Peyer's patch (tissue), 4 donors: ENCODE data around the gene ADGRE1.

ENCODE experiments used
- CTCF ChIP-seq, 6 experiments: fragments of 450-650 bp in 4 of 6; fragments of 200-600 bp in 2 of 6; sonication (generic) in 1 of 6; IDR thresholded peaks; one replicate each; pipeline ENCODE4 v1.5.1; 2017 to 2019; ENCODE audit warnings: antibody characterized with exemption in 6 of 6, mild to moderate bottlenecking in 3 of 6, moderate library complexity in 1 of 6
- POLR2A ChIP-seq, 2 donors: fragments of 450-650 bp; IDR thresholded peaks; one replicate each; pipeline ENCODE4 v1.5.1; 2017; ENCODE audit warnings: antibody characterized with exemption in 2 of 2, mild to moderate bottlenecking in 2 of 2, moderate library complexity in 2 of 2

DNA sequence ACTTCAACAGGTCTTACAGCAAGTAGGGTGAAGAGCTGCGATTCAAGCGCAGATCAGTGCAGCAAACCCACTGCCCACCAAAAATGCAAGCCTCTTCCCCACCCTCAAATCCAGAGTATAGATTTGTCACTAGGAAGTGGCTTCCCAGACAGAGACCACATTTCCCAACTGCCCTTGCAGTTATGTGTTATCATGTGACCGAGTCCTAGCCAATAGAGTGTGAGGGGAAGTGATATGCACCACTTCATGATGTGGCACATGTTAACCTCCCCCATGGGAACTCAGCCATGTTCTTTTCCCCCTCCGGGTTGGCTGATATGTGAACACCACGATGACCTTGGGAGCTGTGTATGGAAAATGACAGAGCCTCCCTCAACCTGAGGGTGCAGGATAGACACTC lies 83.1 kb downstream of the ADGRE1 start:
- TF ChIP-seq CTCF (IDR thresholded peaks at IDR 0.05) (no peak), POLR2A (IDR thresholded peaks at IDR 0.05) (no peak)
